IMR-90 (cell line): ENCODE results near the gene BLVRA. TPM values are rescaled to one million over a fixed set of nuclear protein-coding genes. Genes with fewer than 3 reads are reported as not detected.

Experiments
- ATAC-seq: fragments of 200-7000 bp; cut with Tn5 transposase; 2 replicates; pipeline ENCODE4 v1.9.1; 2020; ENCODE audit warnings: low read depth, mild to moderate bottlenecking, moderate library complexity
- BruUV-seq: library from RNA; stranded (reverse); fragments of 400-500 nt; replicated peaks from 2 replicates; lab custom pipeline; 2021; lab: Mats Ljungman, UMichigan
- CTCF ChIA-PET: fragments of 300-600 bp; formaldehyde crosslinking; extraction: SDS; loops from one replicate; lab custom pipeline; 2021; ENCODE audit warnings: antibody characterized with exemption; lab: Yijun Ruan, JAX
- POLR2A ChIA-PET: fragments of 300-600 bp; sonication (Branson Sonifier 250); formaldehyde crosslinking; loops from one replicate; lab custom pipeline; 2022; ENCODE audit warnings: antibody characterized with exemption; ENCODE audit not compliant: unreplicated experiment; lab: Charles Lee
- DNase-seq: peaks from one replicate; pipeline ENCODE4 v3.0.0; 2013
- H2AFZ ChIP-seq: replicated peaks from 2 replicates; pipeline ENCODE3; 2013; ENCODE audit warnings: low read length, mild to moderate bottlenecking; ENCODE audit not compliant: poor library complexity
- H2AK5ac ChIP-seq: 2 replicates; pipeline ENCODE4 v1.6.1; 2013; ENCODE audit warnings: low read depth, low read length, inconsistent platforms
- H2AK9ac ChIP-seq: replicated peaks from 2 replicates; pipeline ENCODE3; 2013; ENCODE audit warnings: mild to moderate bottlenecking, low read depth, low read length, moderate library complexity; ENCODE audit not compliant: poor library complexity
- H2BK120ac ChIP-seq: 2 replicates; pipeline ENCODE4 v1.6.1; 2013; ENCODE audit warnings: low read depth, low read length, inconsistent platforms
- H2BK15ac ChIP-seq: 3 replicates; pipeline ENCODE4 v1.6.1; 2013; ENCODE audit warnings: low read depth, low read length, inconsistent platforms
- H2BK20ac ChIP-seq: 2 replicates; pipeline ENCODE4 v1.6.1; 2013; ENCODE audit warnings: low read depth, mild to moderate bottlenecking, inconsistent platforms, low read length, moderate library complexity
- H2BK5ac ChIP-seq: 2 replicates; pipeline ENCODE4 v1.6.1; 2013; ENCODE audit warnings: mild to moderate bottlenecking, low read depth, low read length, inconsistent platforms; ENCODE audit not compliant: poor library complexity, severe bottlenecking
- H3K14ac ChIP-seq: replicated peaks from 2 replicates; pipeline ENCODE4 v1.6.1; 2013; ENCODE audit warnings: low read depth, low read length, inconsistent platforms
- H3K18ac ChIP-seq: 2 replicates; pipeline ENCODE4 v1.6.1; 2013; ENCODE audit warnings: low read depth, low read length, control low read depth
- H3K23ac ChIP-seq: 2 replicates; pipeline ENCODE4 v1.6.1; 2013; ENCODE audit warnings: low read depth, low read length, inconsistent platforms
- H3K27ac ChIP-seq: 2 replicates; pipeline ENCODE4 v1.5.1; 2013; ENCODE audit warnings: mild to moderate bottlenecking, control low read depth, low read length; ENCODE audit not compliant: insufficient read depth
- H3K27me3 ChIP-seq: 2 replicates; pipeline ENCODE4 v1.6.1; 2013; ENCODE audit warnings: low read length; ENCODE audit not compliant: control insufficient read depth, insufficient read depth
- H3K36me3 ChIP-seq: 2 replicates; pipeline ENCODE4 v1.6.1; 2013; ENCODE audit warnings: low read length, mixed read lengths; ENCODE audit not compliant: control insufficient read depth, insufficient read depth
- H3K4ac ChIP-seq: 2 replicates; pipeline ENCODE4 v1.6.1; 2013; ENCODE audit warnings: low read depth, low read length, inconsistent platforms
- H3K4me1 ChIP-seq: 2 replicates; pipeline ENCODE4 v1.6.1; 2013; ENCODE audit warnings: low read length, mixed read lengths; ENCODE audit not compliant: control insufficient read depth, insufficient read depth
- H3K4me2 ChIP-seq: 2 replicates; pipeline ENCODE4 v1.6.1; 2013; ENCODE audit warnings: low read depth, mild to moderate bottlenecking, control low read depth, low read length, moderate library complexity
- H3K4me3 ChIP-seq: 2 replicates; pipeline ENCODE4 v1.5.1; 2013; ENCODE audit warnings: low read depth, mild to moderate bottlenecking, control low read depth, low read length, moderate library complexity; ENCODE audit not compliant: insufficient read depth
- H3K56ac ChIP-seq: 2 replicates; pipeline ENCODE4 v1.6.1; 2013; ENCODE audit warnings: low read length, inconsistent platforms; ENCODE audit not compliant: insufficient read depth; ENCODE audit errors: extremely low read depth
- H3K79me1 ChIP-seq, 2 experiments: 2 replicates each; pipeline ENCODE4 v1.6.1; 2013; ENCODE audit warnings: low read length in 2 of 2, inconsistent platforms in 1 of 2, low read depth in 1 of 2
- H3K9ac ChIP-seq: 2 replicates; pipeline ENCODE4 v1.6.1; 2013; ENCODE audit warnings: low read depth, low read length, control low read depth
- H3K9me1 ChIP-seq: 2 replicates; pipeline ENCODE4 v1.6.1; 2013; ENCODE audit warnings: low read length, inconsistent platforms; ENCODE audit not compliant: insufficient read depth
- H3K9me3 ChIP-seq: 2 replicates; pipeline ENCODE4 v1.6.1; 2013; ENCODE audit warnings: low read length; ENCODE audit not compliant: control insufficient read depth, insufficient read depth
- H4K20me1 ChIP-seq: 2 replicates; pipeline ENCODE4 v1.6.1; 2013; ENCODE audit warnings: low read length, inconsistent platforms; ENCODE audit not compliant: insufficient read depth
- H4K5ac ChIP-seq: 2 replicates; pipeline ENCODE4 v1.6.1; 2013; ENCODE audit warnings: mild to moderate bottlenecking, low read depth, low read length, control low read depth
- H4K8ac ChIP-seq, 2 experiments: 2 replicates each; pipeline ENCODE4 v1.6.1; 2013; ENCODE audit warnings: low read depth in 2 of 2, low read length in 2 of 2, control low read depth in 1 of 2, inconsistent platforms in 1 of 2
- H4K91ac ChIP-seq: 2 replicates; pipeline ENCODE4 v1.6.1; 2013; ENCODE audit warnings: low read depth, low read length, inconsistent platforms; ENCODE audit not compliant: insufficient read depth
- BHLHE40 ChIP-seq: fragments of 150-350 bp; IDR thresholded peaks from 2 replicates; pipeline ENCODE4 v1.6.1; 2016; ENCODE audit warnings: mild to moderate bottlenecking, low read depth, low read length
- CEBPB ChIP-seq: IDR thresholded peaks from 2 replicates; pipeline ENCODE4 v1.6.1; 2012; ENCODE audit warnings: low read depth, low read length, improper control_type of control experiment
- CHD1 ChIP-seq: IDR thresholded peaks from 2 replicates; pipeline ENCODE4 v1.6.1; 2012; ENCODE audit warnings: low read depth, low read length, improper control_type of control experiment
- CTCF ChIP-seq: conservative IDR thresholded peaks from 2 replicates; pipeline ENCODE4 v1.5.1; 2012; ENCODE audit warnings: mild to moderate bottlenecking, low read depth, low read length, improper control_type of control experiment
- ELK1 ChIP-seq: fragments of 150-350 bp; IDR thresholded peaks from 2 replicates; pipeline ENCODE4 v1.6.1; 2016; ENCODE audit warnings: low read depth, mild to moderate bottlenecking, low read length, moderate library complexity, borderline replicate concordance
- FOS ChIP-seq: fragments of 150-350 bp; IDR thresholded peaks from 2 replicates; pipeline ENCODE4 v1.6.1; 2016; ENCODE audit warnings: low read depth, low read length
- MAFK ChIP-seq: IDR thresholded peaks from 2 replicates; pipeline ENCODE4 v1.6.1; 2012; ENCODE audit warnings: low read depth, low read length, improper control_type of control experiment
- MAZ ChIP-seq: IDR thresholded peaks from 2 replicates; pipeline ENCODE4 v1.6.1; 2012; ENCODE audit warnings: low read depth, mild to moderate bottlenecking, low read length, improper control_type of control experiment, moderate library complexity, borderline replicate concordance
- MXI1 ChIP-seq: IDR thresholded peaks from 2 replicates; pipeline ENCODE4 v1.6.1; 2012; ENCODE audit warnings: low read depth, mild to moderate bottlenecking, low read length, moderate library complexity, borderline replicate concordance
- NFE2L2 ChIP-seq: fragments of 150-350 bp; IDR thresholded peaks from 2 replicates; pipeline ENCODE4 v1.6.1; 2016; ENCODE audit warnings: low read depth, mild to moderate bottlenecking, low read length
- POLR2A ChIP-seq: IDR thresholded peaks from 2 replicates; pipeline ENCODE4 v1.6.1; 2012; ENCODE audit warnings: mild to moderate bottlenecking, low read depth, low read length
- RAD21 ChIP-seq: IDR thresholded peaks from 2 replicates; pipeline ENCODE4 v1.6.1; 2012; ENCODE audit warnings: low read length, improper control_type of control experiment
- RCOR1 ChIP-seq: IDR thresholded peaks from 2 replicates; pipeline ENCODE4 v1.6.1; 2012; ENCODE audit warnings: mild to moderate bottlenecking, low read length, improper control_type of control experiment; ENCODE audit not compliant: insufficient replicate concordance
- RFX5 ChIP-seq: IDR thresholded peaks from 2 replicates; pipeline ENCODE4 v1.8.0; 2012; ENCODE audit warnings: low read depth, mild to moderate bottlenecking, low read length, moderate library complexity
- SMC3 ChIP-seq: fragments of 150-350 bp; IDR thresholded peaks from 2 replicates; pipeline ENCODE4 v1.6.1; 2016; ENCODE audit warnings: low read depth, mild to moderate bottlenecking, antibody characterized with exemption, low read length, moderate library complexity
- WGBS, 2 experiments: methylation state at CpG; one replicate each; pipeline versions ENCODE4 v1.1.5 to v1.1.7; 2013; ENCODE audit warnings: missing lambda C conversion rate in 2 of 2; ENCODE audit not compliant: insufficient read length in 1 of 2; ENCODE audit errors: extremely low coverage in 2 of 2; 5-methylcytosine and 5-hydroxymethylcytosine counted together
- dilution Hi-C: fragments of 300-500 bp; cut with HindIII; formaldehyde crosslinking; loops from one replicate; pipeline ENCODE4 v1.14.3; 2018; ENCODE audit warnings: low sequenced_read_pairs; ENCODE audit not compliant: unreplicated experiment
- in situ Hi-C: fragments of 300-500 bp; cut with MboI; formaldehyde crosslinking; loops from 3 replicates; pipeline ENCODE4 v1.14.3; 2019; ENCODE audit warnings: low sequenced_read_pairs, inconsistent platforms, mixed read lengths
- intact Hi-C: fragments of 100-400 bp; cut with micrococcal nuclease; formaldehyde crosslinking; loops from 2 replicates; pipeline ENCODE4 v1.10.0; 2022
- polyA plus RNA-seq, 3 experiments: library from polyadenylated mRNA; depleted of rRNA; stranded (reverse); fragments of >200 nt; gene quantifications; 2 replicates each; pipeline ENCODE4 v1.2.3, GENCODE V29; 2012; ENCODE audit warnings: low replicate concordance in 1 of 3
- total RNA-seq: library from RNA; depleted of rRNA; stranded (reverse); fragments of >200 nt; gene quantifications from 2 replicates; pipeline ENCODE4 v1.2.3, GENCODE V29; 2012
- TF ChIP-seq, protein P1 (sequence below): fragments of 150-350 bp; IDR thresholded peaks from 2 replicates; pipeline ENCODE4 v1.6.1; 2017; ENCODE audit warnings: mild to moderate bottlenecking, antibody characterized with exemption, low read length, low read depth

The BLVRA gene
- total and polyA plus RNA-seq, 2 of the 4 experiments (the other 2 are of a cell fraction), result 32.3 to 47.1 TPM

DNA sequence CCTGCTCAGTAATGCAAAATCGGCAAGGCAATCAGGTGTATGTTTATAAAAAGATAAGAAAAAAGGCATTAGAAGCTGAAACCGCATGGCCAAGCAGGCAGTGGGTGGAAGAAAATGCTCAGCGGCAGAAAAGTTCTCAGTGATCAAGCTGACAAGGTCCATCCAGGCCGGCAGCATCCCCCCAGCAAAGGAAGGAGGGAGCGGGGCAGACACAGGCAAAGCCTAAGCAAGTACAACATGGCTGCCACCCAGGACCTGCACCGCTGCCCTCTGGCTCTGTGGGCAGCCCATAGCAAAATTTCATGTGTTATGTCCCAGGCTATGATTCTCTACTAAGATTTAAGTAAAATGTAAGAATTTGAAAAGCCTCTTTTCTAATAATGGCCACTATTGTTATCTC, 65.5 kb downstream of the BLVRA start:
- Histone ChIP-seq H3K9me3 (no peaks in the 10 kb centered on the region), H3K9ac (no peak overlapping the region), H4K8ac (no peak overlapping the region), H3K4me3 (no peak overlapping the region), H3K23ac (no peak overlapping the region), H3K4me1 (no peaks in the 10 kb centered on the region), H3K4me2 (no peak overlapping the region), H3K27me3 (peaks cover 47% of the 10 kb centered on the region), H3K14ac (no peak overlapping the region), H4K20me1 (no peaks in the 10 kb centered on the region), H3K9me1 (no peaks in the 10 kb centered on the region; the same call in 1 of the 2 replicates), H3K18ac (no peak overlapping the region), H3K79me1 (no peaks in the 10 kb centered on the region), H3K36me3 (no peaks in the 10 kb centered on the region), H3K27ac (no peak overlapping the region), H2AK9ac (no peak overlapping the region), H2AFZ (no peak overlapping the region), H3K4ac (no peak overlapping the region), H2BK120ac (no peak overlapping the region), H2BK5ac (no peak overlapping the region), H2BK20ac (no peak overlapping the region), H3K56ac (no peak overlapping the region), H4K91ac (no peak overlapping the region), H2BK15ac (no peak overlapping the region), H2AK5ac (no peak overlapping the region), H4K5ac (no peak overlapping the region)
- 78% methylated on average over 3 of the region's 6 CpGs; no CpG with 5 or more reads in 1 of the 2 experiments for WGBS, 2 experiments
- CTCF ChIA-PET, result no interaction called here
- TF ChIP-seq FOS (no peak), BHLHE40 (no peak), RFX5 (no peak), NFE2L2 (no peak), CTCF (no peak), POLR2A (no peak), MAFK (no peak), CEBPB (no peak), RAD21 (no peak), SMC3 (no peak), MAZ (no peak), ELK1 (no peak), MXI1 (no peak), CHD1 (no peak), RCOR1 (no peak)
- TF ChIP-seq, protein P1, sequence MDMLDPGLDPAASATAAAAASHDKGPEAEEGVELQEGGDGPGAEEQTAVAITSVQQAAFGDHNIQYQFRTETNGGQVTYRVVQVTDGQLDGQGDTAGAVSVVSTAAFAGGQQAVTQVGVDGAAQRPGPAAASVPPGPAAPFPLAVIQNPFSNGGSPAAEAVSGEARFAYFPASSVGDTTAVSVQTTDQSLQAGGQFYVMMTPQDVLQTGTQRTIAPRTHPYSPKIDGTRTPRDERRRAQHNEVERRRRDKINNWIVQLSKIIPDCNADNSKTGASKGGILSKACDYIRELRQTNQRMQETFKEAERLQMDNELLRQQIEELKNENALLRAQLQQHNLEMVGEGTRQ, result no peak
- no peak for ATAC-seq
- in situ Hi-C loops, result no loop called here
- dilution Hi-C loops, result no loop called here
- BruUV-seq, result no TSS peak
- no peak for DNase-seq
- intact Hi-C loops, result no loop called here
- POLR2A ChIA-PET, result no interaction called here
